Measurements from ENCODE around the gene THSD7A. TPM values are rescaled to one million over a fixed set of nuclear protein-coding genes. Genes with fewer than 3 reads are reported as not detected.

Gene THSD7A
- total RNA-seq, 1 experiment from 2014 or later, result 0.64 TPM

GRCh38 chr7:11623093-11623678 lies 208.8 kb downstream of the THSD7A start:
- no TSS peak for BruUV-seq (replicated peaks)
- Histone ChIP-seq H3K27ac (ENCODE audit: low read depth, low read length, poor library complexity, severe bottlenecking) (no peak overlapping the region), H3K36me3 (ENCODE audit: insufficient read depth, low read length, poor library complexity, severe bottlenecking) (no peaks in the 10 kb centered on the region), H3K4me1 (ENCODE audit: insufficient read depth, low read length, poor library complexity, severe bottlenecking) (no peaks in the 10 kb centered on the region), H3K9me3 (ENCODE audit: low read depth, low read length, poor library complexity, severe bottlenecking) (no peaks in the 10 kb centered on the region), H3K4me3 (ENCODE audit: low read depth, low read length, poor library complexity, severe bottlenecking) (no peak overlapping the region), H3K27me3 (replicated peaks; ENCODE audit: insufficient read depth, low read depth, low read length, poor library complexity) (no peaks in the 10 kb centered on the region)
- TF ChIP-seq CTCF (conservative IDR thresholded peaks at IDR 0.05; ENCODE audit: low read depth, low read length), result no peak
- no peak for TF ChIP-seq EZH2 (IDR thresholded peaks at IDR 0.05; ENCODE audit: borderline replicate concordance, low read depth, low read length, poor library complexity, severe bottlenecking)
- DNase-seq (ENCODE audit: low spot score), result peak; percentile 9
- CTCF ChIA-PET, result no interaction called here
- intact Hi-C loops (cut with micrococcal nuclease; ENCODE audit: unreplicated experiment), result no loop called here
- POLR2A ChIA-PET (ENCODE audit: low non-redundant PET), result no interaction called here

GRCh38 chr7:11620406-11621253 lies 211.4 kb downstream of the THSD7A start:
- Histone ChIP-seq H3K4me3 (ENCODE audit: low read depth, low read length, poor library complexity, severe bottlenecking) (no peak overlapping the region), H3K27ac (ENCODE audit: low read depth, low read length, poor library complexity, severe bottlenecking) (no peak overlapping the region), H3K4me1 (ENCODE audit: insufficient read depth, low read length, poor library complexity, severe bottlenecking) (no peaks in the 10 kb centered on the region), H3K9me3 (ENCODE audit: low read depth, low read length, poor library complexity, severe bottlenecking) (no peaks in the 10 kb centered on the region), H3K36me3 (ENCODE audit: insufficient read depth, low read length, poor library complexity, severe bottlenecking) (no peaks in the 10 kb centered on the region), H3K27me3 (replicated peaks; ENCODE audit: insufficient read depth, low read depth, low read length, poor library complexity) (no peaks in the 10 kb centered on the region)
- DNase-seq (ENCODE audit: low spot score), result no peak
- POLR2A ChIA-PET (ENCODE audit: low non-redundant PET), result no interaction called here
- BruUV-seq (replicated peaks), result no TSS peak
- CTCF ChIA-PET, result no interaction called here
- intact Hi-C loops (cut with micrococcal nuclease; ENCODE audit: unreplicated experiment), result no loop called here
- TF ChIP-seq EZH2 (IDR thresholded peaks at IDR 0.05; ENCODE audit: borderline replicate concordance, low read depth, low read length, poor library complexity, severe bottlenecking) (no peak), CTCF (conservative IDR thresholded peaks at IDR 0.05; ENCODE audit: low read depth, low read length) (no peak)

DNA sequence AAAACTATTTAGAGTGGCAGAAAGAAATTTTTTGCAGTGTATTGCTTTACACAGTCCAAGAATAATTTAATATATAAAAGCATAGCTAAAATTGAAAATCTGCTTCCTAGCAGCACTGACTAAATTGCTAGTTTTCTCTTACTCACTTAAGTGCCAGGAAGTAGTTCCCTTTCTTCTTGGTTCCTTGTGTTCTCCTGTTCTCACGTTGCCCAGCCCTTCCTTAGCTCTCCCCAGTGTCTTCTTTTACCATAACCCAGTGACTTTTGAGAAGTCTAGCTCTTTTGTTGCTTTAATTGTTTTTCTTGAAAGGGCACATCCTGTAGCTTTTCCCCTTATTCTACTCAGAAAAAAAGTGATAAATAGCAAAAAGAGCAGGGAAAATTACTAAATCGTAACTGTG lies 215.5 kb downstream of the THSD7A start:
- intact Hi-C loops (cut with micrococcal nuclease; ENCODE audit: unreplicated experiment), result no loop called here
- Histone ChIP-seq H3K4me3 (ENCODE audit: low read depth, low read length, poor library complexity, severe bottlenecking) (no peak overlapping the region), H3K4me1 (ENCODE audit: insufficient read depth, low read length, poor library complexity, severe bottlenecking) (no peaks in the 10 kb centered on the region), H3K27me3 (replicated peaks; ENCODE audit: insufficient read depth, low read depth, low read length, poor library complexity) (no peaks in the 10 kb centered on the region), H3K9me3 (ENCODE audit: low read depth, low read length, poor library complexity, severe bottlenecking) (no peaks in the 10 kb centered on the region), H3K27ac (ENCODE audit: low read depth, low read length, poor library complexity, severe bottlenecking) (no peak overlapping the region), H3K36me3 (ENCODE audit: insufficient read depth, low read length, poor library complexity, severe bottlenecking) (no peaks in the 10 kb centered on the region)
- TF ChIP-seq CTCF (conservative IDR thresholded peaks at IDR 0.05; ENCODE audit: low read depth, low read length), result no peak
- no peak for TF ChIP-seq EZH2 (IDR thresholded peaks at IDR 0.05; ENCODE audit: borderline replicate concordance, low read depth, low read length, poor library complexity, severe bottlenecking)
- peak; percentile 18 for DNase-seq (ENCODE audit: low spot score)
- ChIA-PET CTCF (no interaction called here), POLR2A (ENCODE audit: low non-redundant PET) (interaction anchor here (0.5 kb wide), 1 partner anchor 9 kb away, joined by 4 read pairs; no protein-coding TSS in a partner anchor)
- no TSS peak for BruUV-seq (replicated peaks)
